Measurements from ENCODE around the gene TRAF4. TPM values are rescaled to one million over a fixed set of nuclear protein-coding genes. Genes with fewer than 3 reads are reported as not detected.
A peak's percentile ranks its signal among the peaks of the same experiment; 100 is the strongest.

The TRAF4 gene
- total and polyA plus RNA-seq, 9 of the 15 experiments (the other 6 are each of a cell fraction or from before 2014, with no cell fraction given) = 2.4 to 147 (median 72.4) TPM

GRCh38 chr17:28735242-28735722 is 8.5 kb upstream of the TRAF4 start (continued):
- TF ChIP-seq ZNF217 (CRISPR knock-in tag; IDR thresholded peaks at IDR 0.05) (no peak), VEZF1 (CRISPR knock-in tag; IDR thresholded peaks at IDR 0.05) (peak; percentile 80; the same call in 1 of the 2 replicates), PPARD (CRISPR knock-in tag; IDR thresholded peaks at IDR 0.05) (no peak), ZNF583 (CRISPR knock-in tag; IDR thresholded peaks at IDR 0.05) (peak; percentile 61; the same call in 1 of the 2 replicates), MBD2 (IDR thresholded peaks at IDR 0.05; ENCODE audit: borderline replicate concordance, low read depth) (peak; percentile 27; the same call in 1 of the 2 replicates), ZNF639 (CRISPR knock-in tag; conservative IDR thresholded peaks at IDR 0.05 in 1 of 2, IDR thresholded peaks at IDR 0.05 in 1 of 2) (0 out of 4 replicates have a peak, but pooled peaks of 1 of the 2 experiments have one; percentile 19), ZNF398 (CRISPR knock-in tag; IDR thresholded peaks at IDR 0.05) (no peak), CEBPB (tag; IDR thresholded peaks at IDR 0.05) (no peak), USF1 (CRISPR knock-in tag; IDR thresholded peaks at IDR 0.05) (no peak), TEAD1 (CRISPR knock-in tag; IDR thresholded peaks at IDR 0.05) (peak in 1 of 2 experiments; percentile 38; a peak in 1 of 4 replicates), SMARCC2 (IDR thresholded peaks at IDR 0.05; ENCODE audit: low read depth) (peak; percentile 73; the same call in 1 of the 2 replicates), TFAP4 (CRISPR knock-in tag; IDR thresholded peaks at IDR 0.05; ENCODE audit: borderline replicate concordance) (peak; percentile 58; the same call in 1 of the 2 replicates), MTA2 (IDR thresholded peaks at IDR 0.05; ENCODE audit: low read depth) (no peak), THRA (IDR thresholded peaks at IDR 0.05) (no peak), ZBTB9 (CRISPR knock-in tag; IDR thresholded peaks at IDR 0.05) (peak; percentile 76; the same call in 1 of the 2 replicates), TEAD2 (tag; IDR thresholded peaks at IDR 0.05) (no peak), ELF2 (CRISPR knock-in tag; IDR thresholded peaks at IDR 0.05) (no peak), ZNF668 (CRISPR knock-in tag; IDR thresholded peaks at IDR 0.05) (no peak)

All from K562 (cell line).